LNCAP (cell line): ENCODE data around the gene EMP3.

Source experiments
- CTCF ChIP-seq: fragments of 450-650 bp; IDR thresholded peaks from 2 replicates; pipeline ENCODE4 v1.5.1; 2017; ENCODE audit warnings: mild to moderate bottlenecking

The EMP3 gene

GRCh38 chr19:48321372-48321621 lies 4.1 kb upstream of the EMP3 start:
- TF ChIP-seq CTCF, result no peak

- no peak for TF ChIP-seq CTCF
Measured at GRCh38 chr19:48321622-48322591, 3.4 kb upstream of the EMP3 start.

- TF ChIP-seq CTCF, result no peak
Measured at GRCh38 chr19:48329167-48329891, 4.0 kb downstream of the EMP3 start.

GRCh38 chr19:48330012-48330681 lies 4.8 kb downstream of the EMP3 start:
- TF ChIP-seq CTCF, result no peak

- no peak for TF ChIP-seq CTCF
Measured at GRCh38 chr19:48332351-48332661, 7.0 kb downstream of the EMP3 start.

- TF ChIP-seq CTCF, result no peak
Measured at GRCh38 chr19:48332662-48333466, 7.5 kb downstream of the EMP3 start.
